HUES6 (cell line): ENCODE measurements around the gene SEPTIN2.

Source experiments
- H3K27ac ChIP-seq: 2 replicates; pipeline ENCODE4 v1.7.0; 2013; ENCODE audit warnings: low read depth, mild to moderate bottlenecking, low read length, inconsistent platforms
- H3K27me3 ChIP-seq: 2 replicates; pipeline ENCODE4 v1.6.1; 2013; ENCODE audit warnings: low read length; ENCODE audit not compliant: control insufficient read depth, insufficient read depth
- H3K36me3 ChIP-seq: 2 replicates; pipeline ENCODE4 v1.6.1; 2013; ENCODE audit warnings: low read length; ENCODE audit not compliant: control insufficient read depth, insufficient read depth
- H3K4me1 ChIP-seq: 2 replicates; pipeline ENCODE4 v1.6.1; 2013; ENCODE audit warnings: low read length; ENCODE audit not compliant: control insufficient read depth, insufficient read depth
- H3K4me3 ChIP-seq: 2 replicates; pipeline ENCODE4 v1.5.1; 2013; ENCODE audit warnings: low read depth, low read length
- H3K9ac ChIP-seq: one replicate; pipeline ENCODE4 v1.6.1; 2013; ENCODE audit warnings: mild to moderate bottlenecking, low read length
- H3K9me3 ChIP-seq: 2 replicates; pipeline ENCODE4 v1.6.1; 2013; ENCODE audit warnings: low read depth, low read length; ENCODE audit not compliant: control insufficient read depth, insufficient read depth

SEPTIN2 gene

DNA sequence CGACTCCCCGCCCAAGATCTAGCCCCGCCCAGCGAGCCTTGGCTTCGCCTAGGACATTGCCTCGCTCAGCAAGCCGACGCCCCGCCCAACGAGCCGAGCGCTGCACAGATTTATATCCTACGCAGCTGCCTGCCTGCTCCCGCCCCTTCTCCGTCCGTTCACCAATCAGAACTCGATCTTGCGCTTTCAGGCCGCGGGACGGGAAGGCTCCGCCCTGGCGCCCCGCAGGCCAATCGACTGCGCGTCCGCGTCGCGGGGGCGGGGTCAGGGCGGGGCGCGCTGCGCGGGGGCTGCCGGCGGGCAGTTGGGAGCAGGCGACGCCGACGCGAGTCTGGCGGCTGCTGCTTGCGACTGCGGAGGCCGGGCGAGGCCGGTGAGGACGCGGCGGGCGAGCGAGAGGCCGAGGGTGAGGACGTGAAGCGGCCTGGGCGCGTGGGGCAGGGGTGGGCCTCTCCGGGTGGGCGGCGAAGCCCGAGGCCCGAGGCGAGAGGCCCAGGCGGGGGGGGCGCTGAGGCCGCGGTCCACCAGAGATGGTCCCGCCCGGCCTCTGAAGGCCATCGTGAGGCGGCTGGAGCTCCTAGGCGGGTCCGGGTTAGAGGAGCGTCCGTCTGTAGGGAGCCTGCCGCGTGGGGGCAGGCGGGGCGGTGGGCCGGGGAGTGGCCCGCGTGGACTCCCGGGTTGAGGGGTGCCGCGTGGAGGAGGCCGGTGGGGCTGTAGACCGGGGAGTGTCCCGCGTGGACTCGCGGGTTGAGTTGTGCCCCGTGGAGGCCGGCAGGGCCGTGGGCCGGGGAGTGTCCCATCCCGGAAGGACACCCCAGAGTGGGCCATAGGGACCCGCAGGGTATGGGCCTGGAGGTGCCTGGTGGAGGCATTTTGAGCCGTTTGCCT, 40.5 kb downstream of the SEPTIN2 start, which contains the start of gene FARP2:
Gene FARP2 (plus strand): TSS at position 303 of the 888 bp plus-strand sequence. CDS start 16,823 bp downstream, outside the sequence.
- Histone ChIP-seq H3K4me1 (peaks cover 27% of the 10 kb centered on the region), H3K27ac (peak within 1 kb of the TSS; percentile 71; the same call in 1 of the 2 replicates), H3K9me3 (no peaks in the 10 kb centered on the region), H3K27me3 (no peaks in the 10 kb centered on the region), H3K36me3 (peaks cover 33% of the 10 kb centered on the region), H3K9ac (peak within 1 kb of the TSS; percentile 78), H3K4me3 (peak within 1 kb of the TSS; percentile 92)

DNA sequence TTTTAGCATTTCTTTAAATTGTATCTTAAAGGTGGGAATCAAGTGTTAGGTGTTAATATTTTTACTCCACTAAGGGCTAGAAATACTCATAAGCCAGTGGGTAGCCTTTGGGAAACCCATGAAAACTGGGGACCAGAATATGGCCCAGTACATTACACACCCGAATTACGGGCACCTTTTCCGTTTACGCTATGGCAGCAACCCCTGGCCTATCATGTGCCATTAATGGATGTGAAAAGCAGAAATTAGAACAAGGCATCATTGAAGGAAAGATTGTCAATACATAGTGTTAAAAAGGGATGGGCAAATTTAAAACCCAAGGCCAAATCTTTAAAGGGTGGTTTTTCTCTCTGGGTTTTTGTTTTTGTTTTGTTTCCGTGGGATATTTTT, 41.1 kb downstream of the SEPTIN2 start:
- Histone ChIP-seq H3K9me3 (no peaks in the 10 kb centered on the region), H3K36me3 (peaks cover 26% of the 10 kb centered on the region), H3K27ac (peak overlapping the region; percentile 65; the same call in 1 of the 2 replicates), H3K9ac (peak overlapping the region; percentile 78), H3K4me3 (peak overlapping the region; percentile 92), H3K27me3 (no peaks in the 10 kb centered on the region), H3K4me1 (peaks cover 30% of the 10 kb centered on the region)

DNA sequence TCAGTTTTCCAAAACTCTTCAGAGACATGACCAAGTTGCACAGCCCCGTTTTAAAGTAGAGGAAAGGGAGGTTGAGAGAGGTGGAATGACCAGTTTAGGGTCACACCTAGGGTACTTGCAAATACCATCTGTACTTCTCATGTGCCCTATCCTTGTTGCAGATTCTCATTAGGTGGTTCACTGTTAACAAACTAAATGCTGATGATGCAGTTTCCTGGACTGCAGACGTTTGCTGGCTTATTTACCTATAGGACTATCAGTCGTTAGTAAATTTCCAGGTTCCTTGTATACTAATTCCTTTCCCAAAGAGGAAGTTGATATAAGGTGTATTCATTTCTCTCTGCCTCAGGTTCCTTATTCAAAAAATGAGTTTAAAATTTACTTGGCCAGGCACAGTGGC, 41.8 kb downstream of the SEPTIN2 start:
- Histone ChIP-seq H3K4me1 (peaks cover 30% of the 10 kb centered on the region), H3K9me3 (no peaks in the 10 kb centered on the region), H3K9ac (no peak overlapping the region), H3K36me3 (peaks cover 20% of the 10 kb centered on the region), H3K4me3 (peak overlapping the region; percentile 92), H3K27ac (no peak overlapping the region), H3K27me3 (no peaks in the 10 kb centered on the region)

DNA sequence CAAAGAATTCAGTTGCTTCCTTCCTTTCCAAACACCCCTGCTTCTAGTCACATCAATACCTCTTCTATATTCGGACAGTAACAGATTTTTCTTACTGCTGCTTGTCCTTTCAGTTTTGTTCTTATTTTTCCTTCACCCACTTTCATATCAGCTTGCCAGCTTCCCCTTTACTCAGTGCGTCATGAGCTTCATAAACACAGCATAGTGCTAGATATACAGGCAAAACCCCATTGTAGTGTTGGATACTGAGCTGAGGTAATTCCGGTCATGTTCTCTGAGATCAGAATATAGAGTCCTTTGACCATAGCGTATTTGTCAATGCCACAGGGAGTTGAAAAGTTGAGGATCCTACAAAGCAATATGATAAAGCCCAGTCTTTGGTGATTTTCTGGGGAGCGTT, 42.7 kb downstream of the SEPTIN2 start:
- H3K9ac ChIP-seq, result no peak overlapping the region

DNA sequence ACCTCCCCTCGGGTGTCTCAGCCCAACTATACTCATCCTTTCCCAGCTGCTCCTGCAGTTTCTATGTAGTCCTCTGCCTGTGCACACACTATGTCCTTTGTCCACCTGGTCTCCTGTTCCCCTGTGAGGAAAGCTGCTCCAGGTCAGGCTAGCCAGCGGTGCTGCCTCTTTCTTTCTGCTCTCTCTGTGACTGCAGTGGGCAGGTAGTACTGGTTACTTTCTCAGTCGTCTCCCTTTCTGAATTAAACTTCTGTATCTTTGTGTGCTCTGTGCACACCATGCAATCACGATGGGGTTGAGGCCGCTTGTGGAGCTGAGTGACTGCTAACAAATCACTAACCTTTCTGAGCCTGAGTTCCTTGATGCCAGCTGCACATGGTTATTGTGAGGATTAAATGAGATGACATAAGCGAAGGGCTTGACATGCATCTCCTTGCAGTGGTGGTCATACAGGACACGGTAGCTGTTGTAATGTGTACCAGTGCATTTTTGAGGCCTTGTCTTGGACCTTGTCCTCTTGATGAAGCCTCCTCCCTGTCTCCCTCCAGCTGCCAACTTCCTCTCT, 43.8 kb downstream of the SEPTIN2 start:
- Histone ChIP-seq H3K4me3 (no peak overlapping the region), H3K27ac (no peak overlapping the region), H3K36me3 (peaks cover under 1% of the 10 kb centered on the region), H3K9me3 (no peaks in the 10 kb centered on the region), H3K9ac (no peak overlapping the region), H3K4me1 (peaks cover 34% of the 10 kb centered on the region), H3K27me3 (no peaks in the 10 kb centered on the region)

More for the DNA sequence above, 42.7 kb downstream of the SEPTIN2 start:
- peaks cover 39% of the 10 kb centered on the region for H3K4me1 ChIP-seq
- peaks cover 10% of the 10 kb centered on the region for H3K36me3 ChIP-seq
- no peak overlapping the region for H3K4me3 ChIP-seq
- H3K9me3 ChIP-seq, result no peaks in the 10 kb centered on the region
- no peaks in the 10 kb centered on the region for H3K27me3 ChIP-seq
- H3K27ac ChIP-seq, result no peak overlapping the region

DNA sequence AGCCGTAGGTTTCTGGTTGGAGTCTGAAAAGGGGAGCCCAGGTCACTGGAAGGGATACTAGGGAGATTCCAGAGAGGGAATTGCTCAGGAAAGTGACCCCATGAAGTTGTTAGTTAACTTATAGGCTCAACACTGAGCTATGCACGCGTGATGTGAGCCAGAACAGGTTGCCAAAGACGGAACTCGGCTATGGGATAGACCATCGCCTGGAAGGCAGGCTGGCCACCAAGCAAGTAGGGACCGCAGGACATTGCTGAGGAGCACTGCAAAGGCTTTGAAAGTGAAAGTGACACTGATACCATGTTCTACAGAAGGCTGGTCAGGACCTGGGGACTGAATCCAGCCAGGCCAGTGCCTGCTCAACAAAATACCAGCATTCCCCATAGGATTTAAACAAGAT, 47.7 kb downstream of the SEPTIN2 start:
- Histone ChIP-seq H3K27ac (no peak overlapping the region), H3K9ac (no peak overlapping the region), H3K9me3 (no peaks in the 10 kb centered on the region), H3K4me3 (no peak overlapping the region), H3K36me3 (no peaks in the 10 kb centered on the region), H3K27me3 (no peaks in the 10 kb centered on the region), H3K4me1 (peaks cover 30% of the 10 kb centered on the region)

DNA sequence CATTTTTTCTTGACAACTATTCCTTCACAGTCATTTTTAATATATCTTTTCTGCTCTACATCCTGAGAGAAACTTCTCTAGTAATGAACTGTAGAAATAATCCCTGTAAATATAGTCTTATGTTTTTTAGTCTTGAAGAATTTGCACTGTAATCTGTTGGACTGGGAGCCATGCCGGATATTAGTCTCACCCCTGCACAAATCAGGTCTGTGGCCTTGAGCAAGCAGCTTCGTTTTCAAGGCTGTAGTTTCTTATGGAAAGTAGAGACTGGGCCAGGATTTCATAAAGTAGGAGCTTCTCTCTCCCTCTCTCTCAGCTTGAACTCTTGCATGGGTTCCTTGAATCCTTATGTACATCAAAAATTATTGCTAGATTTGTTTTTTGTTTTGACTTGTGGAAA, 49.1 kb downstream of the SEPTIN2 start:
- Histone ChIP-seq H3K9me3 (no peaks in the 10 kb centered on the region), H3K9ac (no peak overlapping the region), H3K4me1 (peaks cover 30% of the 10 kb centered on the region), H3K27me3 (no peaks in the 10 kb centered on the region), H3K27ac (no peak overlapping the region), H3K4me3 (no peak overlapping the region), H3K36me3 (no peaks in the 10 kb centered on the region)

DNA sequence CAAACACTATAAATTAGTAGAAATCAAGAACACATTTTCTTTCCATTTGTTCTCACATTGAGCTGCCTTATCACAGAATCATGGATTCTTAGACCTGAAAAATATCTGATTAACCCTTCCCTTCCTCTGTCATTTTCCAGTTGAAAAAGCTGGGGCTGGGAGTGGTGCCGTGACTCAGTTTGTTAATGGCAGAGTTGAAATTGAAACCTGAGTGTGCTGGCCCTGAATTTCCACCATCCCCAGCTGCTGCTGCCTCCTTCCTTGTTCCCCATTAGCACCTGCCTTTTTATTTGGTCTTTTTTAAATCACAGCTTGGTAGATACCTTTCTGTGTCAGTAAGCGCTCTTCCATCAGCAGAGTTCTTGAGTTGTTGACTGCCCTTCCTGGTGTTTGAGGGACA, 51.0 kb downstream of the SEPTIN2 start:
- Histone ChIP-seq H3K4me1 (peaks cover 22% of the 10 kb centered on the region), H3K27ac (no peak overlapping the region), H3K36me3 (no peaks in the 10 kb centered on the region), H3K27me3 (no peaks in the 10 kb centered on the region), H3K4me3 (no peak overlapping the region), H3K9me3 (no peaks in the 10 kb centered on the region), H3K9ac (no peak overlapping the region)

DNA sequence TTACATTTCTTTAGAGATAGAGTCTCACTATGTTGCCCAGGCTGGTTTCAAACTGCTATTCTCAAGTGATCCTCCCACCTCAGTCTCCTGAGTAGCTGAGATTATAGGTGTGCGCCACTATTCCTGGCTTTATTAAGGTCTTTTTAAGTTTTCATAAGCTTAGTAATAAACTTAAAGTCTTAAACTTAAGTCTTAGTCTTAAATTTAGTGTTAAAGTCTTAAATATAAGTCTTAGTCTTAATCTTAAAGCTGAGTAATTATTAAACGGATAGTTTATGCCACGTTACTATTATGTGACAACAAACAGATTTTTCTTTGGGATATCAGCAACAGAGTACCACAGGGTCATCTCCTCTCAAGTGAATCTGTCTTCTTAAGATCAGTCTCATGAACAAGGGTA, 52.9 kb downstream of the SEPTIN2 start:
- Histone ChIP-seq H3K4me3 (no peak overlapping the region), H3K36me3 (peaks cover 6% of the 10 kb centered on the region; the same call in 1 of the 2 replicates), H3K9ac (no peak overlapping the region), H3K27me3 (no peaks in the 10 kb centered on the region), H3K27ac (no peak overlapping the region), H3K4me1 (peaks cover 13% of the 10 kb centered on the region), H3K9me3 (no peaks in the 10 kb centered on the region)

DNA sequence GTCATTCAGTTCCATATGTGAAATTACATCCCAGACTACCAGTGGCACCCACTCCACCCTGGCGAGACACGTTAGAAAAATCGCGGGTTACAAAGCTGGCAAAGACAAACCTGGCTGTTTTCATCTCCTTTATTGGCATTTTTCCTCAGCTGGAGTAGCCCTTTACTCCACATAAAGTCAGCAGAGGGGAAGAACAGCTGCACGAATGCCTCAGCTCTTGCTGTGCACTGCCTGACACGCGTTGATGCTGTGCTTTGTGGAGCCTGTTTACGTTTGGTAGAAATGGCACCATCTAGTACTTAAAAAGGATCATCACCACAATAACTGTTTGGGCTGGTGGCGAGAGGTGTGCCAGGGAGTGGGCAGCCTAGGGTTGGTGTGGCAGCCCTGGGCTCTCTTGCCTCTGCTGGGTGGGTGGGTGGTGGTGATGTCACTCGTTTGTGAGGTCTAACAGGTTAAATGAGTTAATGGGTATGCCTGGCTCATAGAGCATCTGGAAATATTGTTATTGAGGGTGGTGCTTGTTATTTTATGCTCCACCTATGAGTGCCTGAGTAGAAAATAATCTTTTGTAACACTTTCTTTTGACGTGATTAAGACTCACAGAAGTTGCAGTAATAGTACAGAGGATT, 56.8 kb downstream of the SEPTIN2 start:
- H3K4me1 ChIP-seq, result peaks cover 2% of the 10 kb centered on the region
- peaks cover 31% of the 10 kb centered on the region for H3K36me3 ChIP-seq
- no peak overlapping the region for H3K9ac ChIP-seq
- no peaks in the 10 kb centered on the region for H3K9me3 ChIP-seq
- H3K27ac ChIP-seq, result no peak overlapping the region
- H3K27me3 ChIP-seq, result no peaks in the 10 kb centered on the region
- H3K4me3 ChIP-seq, result no peak overlapping the region

DNA sequence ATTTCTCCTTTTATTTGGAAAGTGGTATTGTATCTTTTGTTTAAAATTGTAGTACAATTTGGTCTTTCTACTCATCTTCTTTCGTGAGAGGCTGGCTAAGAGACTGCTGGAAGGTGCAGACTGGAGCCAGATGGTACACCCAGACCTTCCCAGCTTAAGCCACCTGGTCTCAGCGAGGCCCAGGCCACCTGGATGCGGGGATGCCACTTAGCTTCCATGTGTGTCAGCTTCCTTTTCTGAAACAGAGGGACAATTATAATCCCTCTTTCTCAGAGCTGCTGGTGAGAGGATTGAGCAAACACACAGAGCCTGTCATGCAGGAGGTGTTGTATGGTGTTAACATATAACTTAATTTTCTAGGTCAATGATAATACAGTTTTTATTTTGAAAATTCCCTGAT, 57.7 kb downstream of the SEPTIN2 start:
- no peak overlapping the region for H3K27ac ChIP-seq

More for the DNA sequence above, 57.7 kb downstream of the SEPTIN2 start:
- H3K9me3 ChIP-seq, result no peaks in the 10 kb centered on the region
- no peak overlapping the region for H3K4me3 ChIP-seq
- no peaks in the 10 kb centered on the region for H3K4me1 ChIP-seq
- H3K36me3 ChIP-seq, result peaks cover 31% of the 10 kb centered on the region
- no peak overlapping the region for H3K9ac ChIP-seq
- no peaks in the 10 kb centered on the region for H3K27me3 ChIP-seq
